OCI-LY7 (cell line): ENCODE data around the gene USP35. TPM values are rescaled to one million over a fixed set of nuclear protein-coding genes. Genes with fewer than 3 reads are reported as not detected.
A peak's percentile ranks its signal among the peaks of the same experiment; 100 is the strongest.

ENCODE experiments used
- BruUV-seq: library from RNA; stranded (reverse); fragments of 400-500 nt; replicated peaks from 2 replicates; lab custom pipeline; 2021; lab: Mats Ljungman, UMichigan
- CTCF ChIA-PET: fragments of 300-600 bp; sonication (Branson Sonifier 250); formaldehyde crosslinking; loops from one replicate; lab custom pipeline; 2022; ENCODE audit warnings: antibody characterized with exemption; ENCODE audit not compliant: unreplicated experiment; lab: Charles Lee
- POLR2A ChIA-PET: fragments of 300-600 bp; sonication (Branson Sonifier 250); formaldehyde crosslinking; loops from one replicate; lab custom pipeline; 2022; ENCODE audit warnings: antibody characterized with exemption; lab: Charles Lee
- DNase-seq: peaks from one replicate; pipeline ENCODE4 v3.0.0-alpha.2; 2015; ENCODE audit warnings: low spot score
- H2AFZ ChIP-seq: fragments of 200-600 bp; sonication (generic), shearing (Covaris generic); 2 replicates; pipeline ENCODE4 v1.6.1; 2014; ENCODE audit warnings: mild to moderate bottlenecking, antibody characterized with exemption, low read length, moderate library complexity
- H3K27ac ChIP-seq: fragments of 200-600 bp; sonication (generic); 2 replicates; pipeline ENCODE4 v1.5.1; 2014; ENCODE audit warnings: mixed run types, low read depth, mild to moderate bottlenecking, moderate library complexity, low read length, inconsistent platforms; ENCODE audit not compliant: poor library complexity, severe bottlenecking
- H3K36me3 ChIP-seq: fragments of 200-600 bp; sonication (generic); 2 replicates; pipeline ENCODE4 v1.6.1; 2014; ENCODE audit warnings: mild to moderate bottlenecking, antibody characterized with exemption, low read length, moderate library complexity, mixed read lengths; ENCODE audit not compliant: insufficient read depth
- H3K4me1 ChIP-seq: fragments of 200-600 bp; sonication (generic); 2 replicates; pipeline ENCODE4 v1.5.1; 2014; ENCODE audit warnings: mild to moderate bottlenecking, low read length; ENCODE audit not compliant: insufficient read depth, poor library complexity, severe bottlenecking
- H3K4me2 ChIP-seq: fragments of 200-600 bp; sonication (generic); 2 replicates; pipeline ENCODE4 v1.6.1; 2014; ENCODE audit warnings: mild to moderate bottlenecking, low read length
- H3K4me3 ChIP-seq: fragments of 200-600 bp; sonication (generic); 2 replicates; pipeline ENCODE4 v1.5.1; 2014; ENCODE audit warnings: mild to moderate bottlenecking, low read depth, low read length; ENCODE audit not compliant: poor library complexity, severe bottlenecking
- H3K79me2 ChIP-seq: fragments of 200-600 bp; sonication (generic); 2 replicates; pipeline ENCODE4 v1.6.1; 2016; ENCODE audit warnings: low read depth, mild to moderate bottlenecking, low read length, moderate library complexity, mixed read lengths; ENCODE audit not compliant: insufficient read depth
- H3K9me2 ChIP-seq: fragments of 200-600 bp; sonication (generic); 2 replicates; pipeline ENCODE4 v1.6.1; 2016; ENCODE audit warnings: mild to moderate bottlenecking, low read length, mixed read lengths; ENCODE audit not compliant: insufficient read depth
- H3K9me3 ChIP-seq: fragments of 200-600 bp; sonication (generic); 2 replicates; pipeline ENCODE4 v1.6.1; 2014; ENCODE audit warnings: mild to moderate bottlenecking, mixed run types, low read length, mixed read lengths
- H4K20me1 ChIP-seq: fragments of 200-600 bp; sonication (generic); 2 replicates; pipeline ENCODE4 v1.6.1; 2014; ENCODE audit warnings: mild to moderate bottlenecking, antibody characterized with exemption, low read length, moderate library complexity, mixed read lengths; ENCODE audit not compliant: insufficient read depth
- CTCF ChIP-seq: fragments of 200-600 bp; sonication (generic); conservative IDR thresholded peaks from 2 replicates; pipeline ENCODE4 v1.5.1; 2014; ENCODE audit warnings: mild to moderate bottlenecking, antibody characterized with exemption, low read length, moderate library complexity, mixed read lengths
- EZH2phosphoT487 ChIP-seq: fragments of 200-600 bp; sonication (generic); IDR thresholded peaks from 2 replicates; pipeline ENCODE4 v1.6.1; 2018; ENCODE audit warnings: low read depth, borderline replicate concordance, mild to moderate bottlenecking, mixed run types, antibody characterized with exemption, low read length, moderate library complexity, mixed read lengths
- intact Hi-C: fragments of 100-400 bp; cut with micrococcal nuclease; formaldehyde crosslinking; loops from one replicate; pipeline ENCODE4 v1.10.0; 2022; ENCODE audit not compliant: unreplicated experiment
- total RNA-seq, 2 experiments: library from RNA; depleted of rRNA in 1 of 2; stranded (reverse); fragments of >200 nt in 1 of 2; shearing (Covaris generic) in 1 of 2; gene quantifications; 2 replicates each; pipeline ENCODE4 v1.2.3, GENCODE V29; 2014 to 2022

USP35 gene
- total RNA-seq, 2 experiments from 2014 or later = 3.2 to 4.9 TPM

GRCh38 chr11:78180751-78181150, 8.0 kb upstream of the USP35 start:
- ChIA-PET POLR2A (no interaction called here), CTCF (no interaction called here)
- H3K4me3 ChIP-seq = no peak overlapping the region
- no peaks in the 10 kb centered on the region for H3K9me2 ChIP-seq
- no peak overlapping the region for H3K4me2 ChIP-seq
- H3K27ac ChIP-seq = no peak overlapping the region
- intact Hi-C loops = no loop called here
- no peaks in the 10 kb centered on the region for H4K20me1 ChIP-seq
- no peak for DNase-seq
- H3K4me1 ChIP-seq = no peaks in the 10 kb centered on the region
- H3K79me2 ChIP-seq = no peaks in the 10 kb centered on the region
- no peak overlapping the region for H2AFZ ChIP-seq
- no peaks in the 10 kb centered on the region for H3K36me3 ChIP-seq
- H3K9me3 ChIP-seq = no peaks in the 10 kb centered on the region
- BruUV-seq = no TSS peak
- no peak for TF ChIP-seq CTCF
- TF ChIP-seq EZH2phosphoT487 = no peak

GRCh38 chr11:78181185-78181584, 7.5 kb upstream of the USP35 start:
- Histone ChIP-seq H3K4me2 (no peak overlapping the region), H3K36me3 (no peaks in the 10 kb centered on the region), H3K9me3 (no peaks in the 10 kb centered on the region), H2AFZ (no peak overlapping the region), H3K9me2 (no peaks in the 10 kb centered on the region), H3K79me2 (no peaks in the 10 kb centered on the region), H3K4me1 (no peaks in the 10 kb centered on the region), H3K27ac (no peak overlapping the region), H4K20me1 (no peaks in the 10 kb centered on the region), H3K4me3 (no peak overlapping the region)
- CTCF ChIA-PET = no interaction called here
- no TSS peak for BruUV-seq
- POLR2A ChIA-PET = no interaction called here
- TF ChIP-seq CTCF = no peak
- TF ChIP-seq EZH2phosphoT487 = no peak
- DNase-seq = no peak
- intact Hi-C loops = no loop called here

GRCh38 chr11:78187366-78188285, 1.1 kb upstream of the USP35 start:
- no peaks in the 10 kb centered on the region for H3K9me3 ChIP-seq
- intact Hi-C loops = loop anchor here (1.0 to 2.0 kb wide), 3 partner anchors 35 to 193 kb away; partner anchors contain the start of genes ALG8 and INTS4
- no peaks in the 10 kb centered on the region for H3K79me2 ChIP-seq
- no peak overlapping the region for H3K27ac ChIP-seq
- peak overlapping the region; percentile 79 for H3K4me3 ChIP-seq
- TF ChIP-seq EZH2phosphoT487 (no peak), CTCF (no peak)
- no peaks in the 10 kb centered on the region for H3K36me3 ChIP-seq
- CTCF ChIA-PET = no interaction called here
- H3K4me2 ChIP-seq = peak overlapping the region; percentile 84
- no peaks in the 10 kb centered on the region for H4K20me1 ChIP-seq
- BruUV-seq = no TSS peak
- H3K9me2 ChIP-seq = no peaks in the 10 kb centered on the region
- POLR2A ChIA-PET = interaction anchor here (1.7 kb wide), 1 partner anchor 193 kb away, joined by 5 read pairs; no protein-coding TSS in a partner anchor
- H2AFZ ChIP-seq = peak overlapping the region; percentile 83; the same call in 1 of the 2 replicates
- peaks cover 24% of the 10 kb centered on the region for H3K4me1 ChIP-seq
- DNase-seq = no peak
